ENCODE results near the gene MEIOC.

The MEIOC gene

GRCh38 chr17:44719444-44719843 is 63.2 kb downstream of the MEIOC start:
- Histone ChIP-seq H3K4me2 (ENCODE audit: low read length) (no peak overlapping the region), H3K4me1 (ENCODE audit: control insufficient read depth, low read length) (no peaks in the 10 kb centered on the region), H3K27ac (ENCODE audit: low read depth, low read length) (no peak overlapping the region), H3K36me3 (ENCODE audit: control insufficient read depth, low read length) (peaks cover 49% of the 10 kb centered on the region), H3K9me3 (ENCODE audit: control insufficient read depth, insufficient read depth, low read length) (no peaks in the 10 kb centered on the region), H4K20me1 (ENCODE audit: control insufficient read depth, insufficient read depth, low read depth, low read length) (no peaks in the 10 kb centered on the region), H3F3A (ENCODE audit: control insufficient read depth, insufficient read depth) (no peaks in the 10 kb centered on the region), H3K27me3 (ENCODE audit: control insufficient read depth, low read length) (no peaks in the 10 kb centered on the region), H3K79me2 (ENCODE audit: control insufficient read depth, low read length) (peaks cover 5% of the 10 kb centered on the region; the same call in 1 of the 2 replicates), H3K9me2 (replicated peaks; ENCODE audit: control insufficient read depth, low read length) (no peaks in the 10 kb centered on the region), H3K4me3 (ENCODE audit: low read length) (no peak overlapping the region)
- TF ChIP-seq CTCF (IDR thresholded peaks at IDR 0.05; ENCODE audit: low read depth, low read length, poor library complexity, severe bottlenecking) (no peak), EZH2phosphoT487 (IDR thresholded peaks at IDR 0.05; ENCODE audit: borderline replicate concordance, low read length) (no peak)

GRCh38 chr17:44722254-44722653 is 66.0 kb downstream of the MEIOC start:
- H3K79me2 ChIP-seq (ENCODE audit: control insufficient read depth, low read length): no peaks in the 10 kb centered on the region
- no peaks in the 10 kb centered on the region for H3K9me2 ChIP-seq (replicated peaks; ENCODE audit: control insufficient read depth, low read length)
- no peak overlapping the region for H3K4me3 ChIP-seq (ENCODE audit: low read length)
- H3K4me2 ChIP-seq (ENCODE audit: low read length): no peak overlapping the region
- no peak overlapping the region for H3K27ac ChIP-seq (ENCODE audit: low read depth, low read length)
- TF ChIP-seq EZH2phosphoT487 (IDR thresholded peaks at IDR 0.05; ENCODE audit: borderline replicate concordance, low read length) (no peak), CTCF (IDR thresholded peaks at IDR 0.05; ENCODE audit: low read depth, low read length, poor library complexity, severe bottlenecking) (no peak)
- H3K27me3 ChIP-seq (ENCODE audit: control insufficient read depth, low read length): no peaks in the 10 kb centered on the region
- no peaks in the 10 kb centered on the region for H3F3A ChIP-seq (ENCODE audit: control insufficient read depth, insufficient read depth)
- H4K20me1 ChIP-seq (ENCODE audit: control insufficient read depth, insufficient read depth, low read depth, low read length): no peaks in the 10 kb centered on the region
- no peaks in the 10 kb centered on the region for H3K4me1 ChIP-seq (ENCODE audit: control insufficient read depth, low read length)
- H3K9me3 ChIP-seq (ENCODE audit: control insufficient read depth, insufficient read depth, low read length): no peaks in the 10 kb centered on the region
- H3K36me3 ChIP-seq (ENCODE audit: control insufficient read depth, low read length): peaks cover 45% of the 10 kb centered on the region

Data from DOHH2 (cell line).